ENCODE results near the gene GPRIN1. TPM values are rescaled to one million over a fixed set of nuclear protein-coding genes. Genes with fewer than 3 reads are reported as not detected.

GPRIN1 gene
- total and polyA plus RNA-seq, 2 donors from 2014 or later, result 0.45 to 1.3 TPM

- H3K4me1 ChIP-seq (ENCODE audit: control insufficient read depth in 2 of 3, insufficient read depth in 2 of 3, low read depth in 1 of 3, low read length in 3 of 3), result no peaks in the 10 kb centered on the region
- H3K9me3 ChIP-seq (ENCODE audit: control insufficient read depth in 2 of 3, insufficient read depth in 1 of 3, low read length in 3 of 3), result no peaks in the 10 kb centered on the region
- no peak for TF ChIP-seq CTCF (IDR thresholded peaks at IDR 0.05; ENCODE audit: borderline replicate concordance, extremely low read depth, insufficient read depth)
- H3K36me3 ChIP-seq (ENCODE audit: control insufficient read depth in 2 of 3, insufficient read depth in 3 of 3, low read length in 3 of 3), result no peaks in the 10 kb centered on the region
- no peak for DNase-seq
- no peak overlapping the region for H3K27ac ChIP-seq (ENCODE audit: low read depth in 2 of 2, low read length in 2 of 2)
- no peak for FAIRE-seq
- H3K9ac ChIP-seq (ENCODE audit: low read length in 3 of 3), result no peak overlapping the region
- H3K27me3 ChIP-seq (ENCODE audit: control insufficient read depth, insufficient read depth, low read length), result no peaks in the 10 kb centered on the region
- no peak overlapping the region for H3K4me3 ChIP-seq (ENCODE audit: low read length in 3 of 3)
- intact Hi-C loops (cut with DNase I), result no loop called here
Observed at GRCh38 chr5:176579323-176579722, 30.6 kb downstream of the GPRIN1 start.

GRCh38 chr5:176578391-176578808 lies 31.6 kb downstream of the GPRIN1 start:
- H3K9ac ChIP-seq (ENCODE audit: low read length in 3 of 3), result no peak overlapping the region
- no peaks in the 10 kb centered on the region for H3K9me3 ChIP-seq (ENCODE audit: control insufficient read depth in 2 of 3, insufficient read depth in 1 of 3, low read length in 3 of 3)
- H3K4me3 ChIP-seq (ENCODE audit: low read length in 3 of 3), result no peak overlapping the region
- no peaks in the 10 kb centered on the region for H3K27me3 ChIP-seq (ENCODE audit: control insufficient read depth, insufficient read depth, low read length)
- intact Hi-C loops (cut with DNase I), result no loop called here
- DNase-seq (peak in 4 of 5 donors; percentile 73 to 86 (median 82)), FAIRE-seq (no peak)
- H3K36me3 ChIP-seq (ENCODE audit: control insufficient read depth in 2 of 3, insufficient read depth in 3 of 3, low read length in 3 of 3), result no peaks in the 10 kb centered on the region
- H3K27ac ChIP-seq (ENCODE audit: low read depth in 2 of 2, low read length in 2 of 2), result no peak overlapping the region
- TF ChIP-seq CTCF (IDR thresholded peaks at IDR 0.05; ENCODE audit: borderline replicate concordance, extremely low read depth, insufficient read depth), result peak; percentile 47
- H3K4me1 ChIP-seq (ENCODE audit: control insufficient read depth in 2 of 3, insufficient read depth in 2 of 3, low read depth in 1 of 3, low read length in 3 of 3), result no peaks in the 10 kb centered on the region

GRCh38 chr5:176577312-176578176 lies 32.4 kb downstream of the GPRIN1 start:
- no peaks in the 10 kb centered on the region for H3K4me1 ChIP-seq (ENCODE audit: control insufficient read depth in 2 of 3, insufficient read depth in 2 of 3, low read depth in 1 of 3, low read length in 3 of 3)
- no peak overlapping the region for H3K9ac ChIP-seq (ENCODE audit: low read length in 3 of 3)
- H3K27ac ChIP-seq (ENCODE audit: low read depth in 2 of 2, low read length in 2 of 2), result no peak overlapping the region
- intact Hi-C loops (cut with DNase I), result no loop called here
- H3K36me3 ChIP-seq (ENCODE audit: control insufficient read depth in 2 of 3, insufficient read depth in 3 of 3, low read length in 3 of 3), result no peaks in the 10 kb centered on the region
- no peak for FAIRE-seq
- DNase-seq, result peak in 4 of 5 donors; percentile 79 to 86 (median 82)
- H3K4me3 ChIP-seq (ENCODE audit: low read length in 3 of 3), result no peak overlapping the region
- no peak for TF ChIP-seq CTCF (IDR thresholded peaks at IDR 0.05; ENCODE audit: borderline replicate concordance, extremely low read depth, insufficient read depth)
- H3K9me3 ChIP-seq (ENCODE audit: control insufficient read depth in 2 of 3, insufficient read depth in 1 of 3, low read length in 3 of 3), result no peaks in the 10 kb centered on the region
- H3K27me3 ChIP-seq (ENCODE audit: control insufficient read depth, insufficient read depth, low read length), result no peaks in the 10 kb centered on the region

Data from kidney (tissue), 14 donors.